GM19372 (cell line): ENCODE measurements around the gene CCDC34.

Experiments used
- ATAC-seq: cut with Tn5 transposase; IDR thresholded peaks from one replicate; pipeline ENCODE4 v1.9.1; 2021; ENCODE audit warnings: mild to moderate bottlenecking, low read depth, moderate library complexity; ENCODE audit not compliant: unreplicated experiment

The CCDC34 gene

DNA sequence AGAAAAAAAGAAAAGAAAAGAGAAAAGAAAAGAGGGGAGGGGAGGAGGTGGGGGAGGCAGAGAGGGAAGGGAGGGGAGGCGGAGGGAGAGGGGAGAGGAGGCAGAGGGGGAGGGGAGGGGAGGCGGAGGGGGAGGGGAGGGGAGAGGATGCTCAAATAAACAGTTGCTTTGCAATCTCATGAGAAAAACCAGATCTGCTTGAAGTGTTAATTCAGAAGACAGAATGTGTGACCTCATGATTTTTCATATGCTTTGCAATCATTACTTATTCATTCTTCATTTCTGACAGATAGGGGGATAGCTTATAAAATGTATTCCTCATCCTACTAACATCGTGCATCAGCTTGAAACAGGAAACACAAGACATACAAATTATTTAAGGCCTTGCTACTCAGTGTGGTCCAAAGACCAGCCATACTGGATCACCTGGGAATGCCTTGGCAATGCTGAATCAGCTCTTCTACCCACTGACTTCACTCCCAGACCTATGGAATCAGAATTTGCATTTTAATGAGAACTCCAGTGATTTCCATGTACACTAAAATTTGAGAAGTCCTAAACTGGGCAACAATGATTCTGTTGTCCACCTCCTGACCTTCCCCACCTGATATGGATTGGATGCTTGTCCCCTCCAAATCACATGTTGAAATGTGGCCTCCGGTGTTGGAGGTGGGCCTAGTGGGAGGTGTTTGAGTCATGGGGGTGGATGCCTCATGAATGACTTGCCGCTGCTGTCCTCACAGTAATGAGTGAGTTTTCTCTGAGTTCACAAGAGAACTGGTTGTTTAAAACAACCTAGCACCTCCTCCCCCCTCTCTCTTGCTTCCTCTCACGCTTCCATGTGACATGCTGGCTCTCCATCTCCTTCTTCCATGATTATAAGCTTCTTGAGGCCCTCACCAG lies 69.2 kb downstream of the CCDC34 start:
- no peak for ATAC-seq

DNA sequence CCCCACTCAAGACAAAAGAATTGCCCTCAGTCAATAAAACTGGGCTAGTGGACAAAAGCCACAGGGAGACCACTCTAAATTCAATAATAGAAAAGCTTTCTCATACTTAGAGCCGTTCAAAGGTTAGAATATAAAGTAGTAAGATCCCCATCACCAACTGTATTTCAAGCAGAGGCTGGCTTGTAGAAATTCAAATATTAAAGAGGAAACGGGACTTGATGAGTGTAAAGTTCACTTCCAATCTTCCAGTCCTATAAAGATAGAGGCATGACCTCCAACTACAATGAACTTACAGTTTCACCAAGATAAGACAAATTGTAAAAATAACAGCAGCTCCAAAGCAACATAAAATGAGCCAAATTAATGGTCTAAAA lies 70.4 kb downstream of the CCDC34 start:
- ATAC-seq, result no peak

DNA sequence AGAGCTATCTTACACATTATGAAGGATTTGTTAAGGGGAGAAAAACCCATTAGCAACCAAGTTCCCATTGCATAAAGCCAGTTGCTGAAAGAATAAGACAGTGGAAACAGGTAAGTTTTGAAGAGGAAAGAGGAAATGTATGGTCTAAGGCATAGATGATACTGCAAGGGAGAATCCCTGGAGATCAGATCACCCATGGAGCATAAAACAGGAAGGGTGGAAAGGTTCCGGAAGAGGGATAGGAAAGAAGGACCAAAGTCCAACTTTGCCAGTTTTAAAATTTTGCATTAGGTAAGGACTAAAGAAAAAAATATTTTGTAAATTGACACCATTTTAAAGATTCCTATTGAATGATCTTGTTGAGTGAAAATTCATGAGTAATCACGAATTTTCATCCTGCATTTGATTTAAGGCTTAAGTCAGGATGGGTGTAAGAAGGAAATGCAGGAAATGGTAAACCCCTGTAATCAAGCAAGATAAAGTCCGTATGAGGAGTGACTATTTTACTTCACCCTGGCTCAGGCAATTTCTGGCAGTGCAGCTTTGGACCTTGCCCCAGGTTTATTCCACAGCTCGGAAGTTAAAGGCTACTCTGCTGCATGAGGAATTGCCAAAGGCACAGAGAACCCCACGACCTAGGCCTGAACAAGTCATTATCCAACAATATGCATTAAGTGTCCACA lies 70.9 kb downstream of the CCDC34 start:
- no peak for ATAC-seq

GRCh38 chr11:27291302-27291889 lies 71.6 kb downstream of the CCDC34 start:
- no peak for ATAC-seq

DNA sequence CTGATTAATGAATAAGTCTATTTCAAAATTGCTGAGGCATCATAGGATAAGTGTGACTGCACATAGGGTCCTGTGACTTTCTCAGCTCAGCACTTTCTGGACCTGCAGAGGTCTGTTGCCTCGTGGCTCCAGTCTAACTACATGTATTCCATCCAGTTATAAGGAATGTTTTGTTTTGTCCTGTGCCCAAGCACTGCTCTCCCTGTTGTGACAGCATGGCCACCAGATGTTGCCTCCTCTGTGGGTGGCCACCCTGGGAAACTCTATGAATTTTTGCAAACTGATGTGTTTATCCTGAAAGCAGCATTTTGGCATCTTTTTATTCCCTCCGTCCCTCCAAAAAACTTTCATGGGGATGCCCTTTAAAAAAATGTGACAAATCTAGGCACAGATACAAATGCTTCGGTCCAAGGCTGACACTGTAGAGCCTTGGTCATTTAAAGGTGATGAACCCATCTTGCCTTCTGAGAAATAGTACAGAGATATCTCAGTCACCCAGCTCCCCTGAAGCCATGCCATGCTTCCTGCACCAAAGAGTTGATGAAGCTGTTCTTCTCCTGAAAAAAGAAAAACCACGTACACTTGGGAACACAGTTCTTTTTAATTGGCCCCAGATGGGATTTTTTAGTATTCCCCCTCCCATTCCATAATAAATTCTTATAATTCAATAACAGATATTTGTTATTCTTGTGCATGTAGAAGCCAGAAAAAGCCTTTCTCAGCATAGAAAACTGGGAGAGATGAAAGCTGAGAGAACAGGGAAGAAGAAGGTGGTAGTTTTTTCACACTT lies 72.6 kb downstream of the CCDC34 start:
- ATAC-seq, result no peak
